HG02870 (cell line): ENCODE results near the gene KCNMA1.
A peak's percentile ranks its signal among the peaks of the same experiment; 100 is the strongest.

ENCODE experiments used
- ATAC-seq: cut with Tn5 transposase; IDR thresholded peaks from one replicate; pipeline ENCODE4 v1.9.1; 2021; ENCODE audit warnings: mild to moderate bottlenecking, moderate library complexity; ENCODE audit not compliant: unreplicated experiment

KCNMA1 gene

GRCh38 chr10:77015360-77015759, 622.2 kb downstream of the KCNMA1 start:
- ATAC-seq = no peak

GRCh38 chr10:77012812-77013500, 624.7 kb downstream of the KCNMA1 start:
- ATAC-seq = no peak

GRCh38 chr10:77011874-77012811, 625.5 kb downstream of the KCNMA1 start:
- no peak for ATAC-seq

GRCh38 chr10:77010430-77010829, 627.2 kb downstream of the KCNMA1 start:
- ATAC-seq = no peak

GRCh38 chr10:77007834-77008233, 629.8 kb downstream of the KCNMA1 start:
- no peak for ATAC-seq

- ATAC-seq = peak; percentile 32
These were observed 630.6 kb downstream of the KCNMA1 start for GRCh38 chr10:77006836-77007511.

GRCh38 chr10:77005871-77006270, 631.7 kb downstream of the KCNMA1 start:
- no peak for ATAC-seq

GRCh38 chr10:77004917-77005564, 632.6 kb downstream of the KCNMA1 start:
- ATAC-seq = no peak

- no peak for ATAC-seq
These were observed 634.7 kb downstream of the KCNMA1 start for GRCh38 chr10:77002872-77003271.

- no peak for ATAC-seq
These were observed 636.4 kb downstream of the KCNMA1 start for GRCh38 chr10:77001206-77001605.

GRCh38 chr10:76998451-76998850, 639.2 kb downstream of the KCNMA1 start:
- no peak for ATAC-seq

GRCh38 chr10:76997631-76998030, 640.0 kb downstream of the KCNMA1 start:
- no peak for ATAC-seq

GRCh38 chr10:76995023-76995422, 642.6 kb downstream of the KCNMA1 start:
- no peak for ATAC-seq

- no peak for ATAC-seq
These were observed 644.4 kb downstream of the KCNMA1 start for GRCh38 chr10:76993213-76993612.

GRCh38 chr10:76992467-76992866, 645.1 kb downstream of the KCNMA1 start:
- no peak for ATAC-seq

GRCh38 chr10:76991621-76992020, 646.0 kb downstream of the KCNMA1 start:
- no peak for ATAC-seq

- ATAC-seq = no peak
These were observed 647.0 kb downstream of the KCNMA1 start for GRCh38 chr10:76990561-76990960.

GRCh38 chr10:76984559-76985443, 652.8 kb downstream of the KCNMA1 start:
- ATAC-seq = peak; percentile 93

- no peak for ATAC-seq
These were observed 654.0 kb downstream of the KCNMA1 start for GRCh38 chr10:76983624-76984023.

- ATAC-seq = no peak
These were observed 654.9 kb downstream of the KCNMA1 start for GRCh38 chr10:76982671-76983070.
